Kidney (tissue), 14 donors: ENCODE results near the gene ADPRHL1. TPM values are rescaled to one million over a fixed set of nuclear protein-coding genes. Genes with fewer than 3 reads are reported as not detected.
"Not testable (repeated sequence)": the region's sequence is repeated elsewhere in the genome, so short reads cannot be mapped to it uniquely, and the experiment has no call there.

ENCODE experiments used
- DNase-seq, 5 donors: peaks; one replicate each; pipeline ENCODE4 v3.0.0-alpha.2; 2013 to 2020
- FAIRE-seq: peaks from 2 replicates; lab custom pipeline; 2012; peaks lifted over from hg19 to GRCh38; lab: Jason Lieb, UNC
- H3K27ac ChIP-seq, 2 donors: one replicate each; pipeline ENCODE4 v1.7.0; 2013; ENCODE audit warnings: low read depth in 2 of 2, low read length in 2 of 2, inconsistent platforms in 1 of 2
- H3K27me3 ChIP-seq: one replicate; pipeline ENCODE4 v1.7.1; 2013; ENCODE audit warnings: low read length, inconsistent platforms; ENCODE audit not compliant: control insufficient read depth, insufficient read depth
- H3K36me3 ChIP-seq, 3 donors: one replicate each; pipeline versions ENCODE4 v1.7.0 to v1.7.1; 2013; ENCODE audit warnings: low read length in 3 of 3, control low read depth in 1 of 3, inconsistent platforms in 1 of 3; ENCODE audit not compliant: insufficient read depth in 3 of 3, control insufficient read depth in 2 of 3
- H3K4me1 ChIP-seq, 3 donors: one replicate each; pipeline versions ENCODE4 v1.7.0 to v1.7.1; 2013; ENCODE audit warnings: low read length in 3 of 3, inconsistent platforms in 1 of 3, low read depth in 1 of 3; ENCODE audit not compliant: control insufficient read depth in 2 of 3, insufficient read depth in 2 of 3
- H3K4me3 ChIP-seq, 3 donors: one replicate each; pipeline versions ENCODE4 v1.7.0 to v1.8.1; 2013; ENCODE audit warnings: low read length in 3 of 3, control low read depth in 1 of 3, inconsistent platforms in 1 of 3
- H3K9ac ChIP-seq, 3 donors: one replicate each; pipeline versions ENCODE4 v1.7.0 to v1.7.1; 2013; ENCODE audit warnings: low read length in 3 of 3, control low read depth in 1 of 3, inconsistent platforms in 1 of 3
- H3K9me3 ChIP-seq, 3 donors: one replicate each; pipeline versions ENCODE4 v1.7.0 to v1.7.1; 2013; ENCODE audit warnings: low read length in 3 of 3, control low read depth in 1 of 3, inconsistent platforms in 1 of 3; ENCODE audit not compliant: control insufficient read depth in 2 of 3, insufficient read depth in 1 of 3
- CTCF ChIP-seq: IDR thresholded peaks from 3 replicates; pipeline ENCODE4 v1.5.1; 2012; ENCODE audit warnings: mild to moderate bottlenecking, moderate library complexity, borderline replicate concordance; ENCODE audit not compliant: insufficient read depth; ENCODE audit errors: extremely low read depth
- intact Hi-C: fragments of 100-400 bp; cut with DNase I; formaldehyde crosslinking; loops from one replicate; pipeline ENCODE4 v1.11.1; 2022
- polyA plus RNA-seq: library from polyadenylated mRNA; stranded (reverse); fragments of 350-450 nt; fragmentation: Illumina TruSeq; extraction: RNeasy Lipid Tissue Mini Kit (QIAGEN cat#74804); gene quantifications from one replicate; pipeline ENCODE4 v1.2.3, GENCODE V29; 2014; ENCODE audit warnings: low read depth, low replicate concordance; ENCODE audit not compliant: insufficient read depth
- total RNA-seq: library from RNA; stranded (reverse); fragmentation: NEBNext Ultra II Directional; extraction: Animal tissue kit (Norgen Biotek cat#: 25700); gene quantifications from one replicate; pipeline ENCODE4 v1.2.1, GENCODE V29; 2021
- donor health status: control.
- donor health status: control.
- donor health status: control.
- donor health status: control.
- donor health status: control.
- donor health status: DM: yes; HTN: yes; CAD: no.
- donor health status: Normal renal cell carcinoma (clear cell type).

The ADPRHL1 gene
- total and polyA plus RNA-seq, 2 donors from 2014 or later, result 1.1 to 1.5 TPM

GRCh38 chr13:113450861-113451620 is 2.2 kb downstream of the ADPRHL1 start:
- peak; percentile 12 for TF ChIP-seq CTCF
- H3K27ac ChIP-seq, FAIRE-seq, intact Hi-C loops, H3K4me1 ChIP-seq, H3K4me3 ChIP-seq, H3K9me3 ChIP-seq, H3K9ac ChIP-seq, H3K27me3 ChIP-seq: not testable (repeated sequence)
- peak in 3 of 5 donors; percentile 46 to 70 (median 57) for DNase-seq
- H3K36me3 ChIP-seq, result peaks cover 0 to 10% (median 2%) of the 10 kb centered on the region in 3 donors

- intact Hi-C loops, H3K4me1 ChIP-seq, FAIRE-seq: not testable (repeated sequence)
Observed at GRCh38 chr13:113450348-113450744, 2.9 kb downstream of the ADPRHL1 start.

GRCh38 chr13:113449693-113450347 is 3.5 kb downstream of the ADPRHL1 start:
- H3K9me3 ChIP-seq, result no peaks in the 10 kb centered on the region
- H3K4me3 ChIP-seq, result peak overlapping the region in 1 of 3 donors; percentile 29
- TF ChIP-seq CTCF, result no peak
- intact Hi-C loops, result no loop called here
- H3K4me1 ChIP-seq, result no peaks in the 10 kb centered on the region
- H3K9ac ChIP-seq, result no peak overlapping the region
- peaks cover 0 to 6% (median 0%) of the 10 kb centered on the region in 3 donors for H3K36me3 ChIP-seq
- H3K27ac ChIP-seq, result no peak overlapping the region
- H3K27me3 ChIP-seq, result no peaks in the 10 kb centered on the region
- DNase-seq (peak in 1 of 5 donors; percentile 30), FAIRE-seq (no peak)

More at GRCh38 chr13:113450348-113450744, 2.9 kb downstream of the ADPRHL1 start:
- DNase-seq, H3K27me3 ChIP-seq, H3K9ac ChIP-seq, H3K9me3 ChIP-seq, H3K27ac ChIP-seq, H3K4me3 ChIP-seq, H3K36me3 ChIP-seq: not testable (repeated sequence)
